ENCODE measurements around the gene ADORA3.

The ADORA3 gene

GRCh38 chr1:111541721-111542120, 38.3 kb upstream of the ADORA3 start:
- H3K27me3 ChIP-seq (replicated peaks) = no peaks in the 10 kb centered on the region
- no peak overlapping the region for H3K4me3 ChIP-seq (ENCODE audit: low read depth, low read length)
- no peak for DNase-seq

GRCh38 chr1:111540928-111541327, 37.5 kb upstream of the ADORA3 start:
- TF ChIP-seq, protein P1, sequence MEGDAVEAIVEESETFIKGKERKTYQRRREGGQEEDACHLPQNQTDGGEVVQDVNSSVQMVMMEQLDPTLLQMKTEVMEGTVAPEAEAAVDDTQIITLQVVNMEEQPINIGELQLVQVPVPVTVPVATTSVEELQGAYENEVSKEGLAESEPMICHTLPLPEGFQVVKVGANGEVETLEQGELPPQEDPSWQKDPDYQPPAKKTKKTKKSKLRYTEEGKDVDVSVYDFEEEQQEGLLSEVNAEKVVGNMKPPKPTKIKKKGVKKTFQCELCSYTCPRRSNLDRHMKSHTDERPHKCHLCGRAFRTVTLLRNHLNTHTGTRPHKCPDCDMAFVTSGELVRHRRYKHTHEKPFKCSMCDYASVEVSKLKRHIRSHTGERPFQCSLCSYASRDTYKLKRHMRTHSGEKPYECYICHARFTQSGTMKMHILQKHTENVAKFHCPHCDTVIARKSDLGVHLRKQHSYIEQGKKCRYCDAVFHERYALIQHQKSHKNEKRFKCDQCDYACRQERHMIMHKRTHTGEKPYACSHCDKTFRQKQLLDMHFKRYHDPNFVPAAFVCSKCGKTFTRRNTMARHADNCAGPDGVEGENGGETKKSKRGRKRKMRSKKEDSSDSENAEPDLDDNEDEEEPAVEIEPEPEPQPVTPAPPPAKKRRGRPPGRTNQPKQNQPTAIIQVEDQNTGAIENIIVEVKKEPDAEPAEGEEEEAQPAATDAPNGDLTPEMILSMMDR (IDR thresholded peaks at IDR 0.05; ENCODE audit: low read depth, low read length, missing control alignments) = no peak
- Histone ChIP-seq H3K36me3 (replicated peaks) (no peaks in the 10 kb centered on the region), H3K27ac (no peak overlapping the region), H3K27me3 (replicated peaks) (no peaks in the 10 kb centered on the region), H3K4me3 (ENCODE audit: low read depth, low read length) (no peak overlapping the region)
- DNase-seq = no peak
- in situ Hi-C loops (cut with HindIII; ENCODE audit: low pct_ligation_motif_present, low sequenced_read_pairs) = no loop called here

More at GRCh38 chr1:111541721-111542120, 38.3 kb upstream of the ADORA3 start:
- in situ Hi-C loops (cut with HindIII; ENCODE audit: low pct_ligation_motif_present, low sequenced_read_pairs) = no loop called here
- Histone ChIP-seq H3K27ac (no peak overlapping the region), H3K36me3 (replicated peaks) (no peaks in the 10 kb centered on the region)
- TF ChIP-seq, protein P1 (IDR thresholded peaks at IDR 0.05; ENCODE audit: low read depth, low read length, missing control alignments) = no peak

- TF ChIP-seq, protein P1 (IDR thresholded peaks at IDR 0.05; ENCODE audit: low read depth, low read length, missing control alignments) = no peak
- H3K27ac ChIP-seq = no peak overlapping the region
- H3K27me3 ChIP-seq (replicated peaks) = no peaks in the 10 kb centered on the region
- no peak overlapping the region for H3K4me3 ChIP-seq (ENCODE audit: low read depth, low read length)
- peak; percentile 46 for DNase-seq
- no peaks in the 10 kb centered on the region for H3K36me3 ChIP-seq (replicated peaks)
- in situ Hi-C loops (cut with HindIII; ENCODE audit: low pct_ligation_motif_present, low sequenced_read_pairs) = no loop called here
These were observed 35.1 kb upstream of the ADORA3 start for GRCh38 chr1:111538343-111539025.

DNA sequence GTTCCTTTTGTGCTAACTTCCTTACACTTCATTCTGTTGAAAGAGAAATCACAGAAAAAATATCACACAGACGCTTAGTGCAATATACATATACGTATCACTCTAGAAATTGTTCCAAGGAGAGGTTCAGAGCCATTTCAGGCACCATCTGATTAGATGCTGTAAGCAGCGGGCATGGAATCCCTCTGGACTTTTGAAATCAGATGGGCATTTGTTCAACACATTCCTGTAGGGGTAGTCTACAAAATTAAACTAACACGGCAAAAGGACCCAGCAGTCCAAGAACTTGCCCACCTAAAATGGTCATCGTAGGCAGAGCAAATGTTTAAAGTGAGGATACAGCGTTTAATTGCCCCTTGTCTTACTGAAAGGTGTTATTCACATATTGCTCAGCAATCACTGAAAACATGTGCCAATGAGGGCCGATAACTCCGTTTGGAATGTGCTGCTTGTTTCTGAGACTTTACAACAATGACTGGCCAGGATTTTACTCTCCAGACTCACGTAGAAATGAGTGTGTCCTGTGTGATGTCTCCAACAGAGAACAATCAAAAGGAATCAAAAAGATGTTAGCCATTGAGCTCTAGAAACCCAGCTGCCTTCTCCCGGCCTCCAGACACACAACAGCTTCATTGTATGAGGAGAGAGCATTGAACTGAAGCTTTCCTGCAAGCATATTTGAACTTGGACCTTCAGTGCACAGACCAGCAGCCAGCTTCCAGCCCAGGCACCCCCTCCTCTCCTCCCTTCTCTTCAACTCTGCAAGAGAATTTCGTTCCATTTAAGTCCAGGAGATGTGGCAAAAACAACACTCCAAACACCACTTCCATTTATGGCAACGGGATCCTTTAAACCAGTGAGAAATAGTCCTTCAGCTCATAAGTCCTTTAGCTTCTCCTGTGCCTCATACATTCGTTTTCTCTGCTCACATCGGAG, 32.1 kb upstream of the ADORA3 start:
- no peak overlapping the region for H3K4me3 ChIP-seq (ENCODE audit: low read depth, low read length)
- in situ Hi-C loops (cut with HindIII; ENCODE audit: low pct_ligation_motif_present, low sequenced_read_pairs) = no loop called here

DNA sequence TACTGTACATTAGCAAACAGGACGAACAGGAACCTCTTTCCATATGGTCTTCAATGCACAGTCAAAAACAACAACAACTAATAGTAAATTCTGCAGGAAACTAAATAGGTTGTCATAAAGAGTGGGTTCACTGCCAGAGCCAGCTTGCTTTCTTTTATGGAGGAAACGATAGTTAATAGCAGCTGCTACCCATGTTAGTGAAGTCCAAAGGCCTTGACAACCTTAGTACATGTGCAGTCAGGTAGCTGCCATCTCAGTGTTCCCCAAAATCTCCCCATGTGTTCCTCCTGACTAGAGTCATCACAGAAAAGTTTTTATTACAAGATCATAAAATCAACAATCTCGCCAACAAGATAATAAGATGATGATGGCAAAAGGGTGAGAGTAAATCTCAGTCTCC, 16.6 kb upstream of the ADORA3 start:
- no peaks in the 10 kb centered on the region for H3K36me3 ChIP-seq (replicated peaks)
- in situ Hi-C loops (cut with HindIII; ENCODE audit: low pct_ligation_motif_present, low sequenced_read_pairs) = no loop called here

More for the DNA sequence above, 32.1 kb upstream of the ADORA3 start:
- Histone ChIP-seq H3K27me3 (replicated peaks) (no peaks in the 10 kb centered on the region), H3K27ac (no peak overlapping the region), H3K36me3 (replicated peaks) (no peaks in the 10 kb centered on the region)
- TF ChIP-seq, protein P1 (IDR thresholded peaks at IDR 0.05; ENCODE audit: low read depth, low read length, missing control alignments) = no peak
- no peak for DNase-seq

More for the DNA sequence above, 16.6 kb upstream of the ADORA3 start:
- Histone ChIP-seq H3K27me3 (replicated peaks) (no peaks in the 10 kb centered on the region), H3K27ac (no peak overlapping the region), H3K4me3 (ENCODE audit: low read depth, low read length) (no peak overlapping the region)
- TF ChIP-seq, protein P1 (IDR thresholded peaks at IDR 0.05; ENCODE audit: low read depth, low read length, missing control alignments) = no peak
- no peak for DNase-seq

Data from brain microvascular endothelial cell (primary cell).